ENCODE data around the gene GIT2.
A peak's percentile ranks its signal among the peaks of the same experiment; 100 is the strongest.

GIT2 gene

GRCh38 chr12:109880938-109881337 lies 115.2 kb downstream of the GIT2 start (continued):
- TF ChIP-seq REST (tag by site-specific recombination; IDR thresholded peaks at IDR 0.05) (0 out of 2 replicates have a peak, but pooled peaks have one; percentile 42), ZNF623 (tag by site-specific recombination; IDR thresholded peaks at IDR 0.05) (no peak), ZNF37A (tag by site-specific recombination; IDR thresholded peaks at IDR 0.05) (no peak), ZNF19 (tag by site-specific recombination; IDR thresholded peaks at IDR 0.05; ENCODE audit: low read depth) (no peak), ZNF830 (tag by site-specific recombination; IDR thresholded peaks at IDR 0.05; ENCODE audit: low read depth) (no peak), GLI2 (tag by site-specific recombination; IDR thresholded peaks at IDR 0.05; ENCODE audit: borderline replicate concordance, low read depth) (no peak), ZNF354C (tag by site-specific recombination; IDR thresholded peaks at IDR 0.05; ENCODE audit: borderline replicate concordance, low read depth) (no peak), ZNF184 (tag by site-specific recombination; IDR thresholded peaks at IDR 0.05) (no peak), ZBTB17 (tag by site-specific recombination; IDR thresholded peaks at IDR 0.05) (no peak), KLF9 (tag by site-specific recombination; IDR thresholded peaks at IDR 0.05; ENCODE audit: low read depth) (no peak), KLF16 (tag by site-specific recombination; IDR thresholded peaks at IDR 0.05) (no peak), IKZF3 (tag by site-specific recombination; IDR thresholded peaks at IDR 0.05) (no peak), PRDM10 (tag by site-specific recombination; IDR thresholded peaks at IDR 0.05) (no peak), HOXD13 (CRISPR knock-in tag; IDR thresholded peaks at IDR 0.05; ENCODE audit: borderline replicate concordance) (no peak), WT1 (tag by site-specific recombination; IDR thresholded peaks at IDR 0.05) (no peak), ZBTB49 (tag by site-specific recombination; IDR thresholded peaks at IDR 0.05; ENCODE audit: low read depth) (no peak), HOXA7 (CRISPR knock-in tag; IDR thresholded peaks at IDR 0.05; ENCODE audit: borderline replicate concordance) (no peak), ZBTB1 (tag by site-specific recombination; IDR thresholded peaks at IDR 0.05) (no peak), SCRT2 (tag by site-specific recombination; IDR thresholded peaks at IDR 0.05) (peak; percentile 99), ZNF274 (IDR thresholded peaks at IDR 0.05; ENCODE audit: low read length) (no peak), ZNF274 (tag by site-specific recombination; IDR thresholded peaks at IDR 0.05; ENCODE audit: borderline replicate concordance) (no peak)
